Stimulated activated CD4-positive, alpha-beta T cell treated with anti-CD3 and anti-CD28 coated beads, Interleukin-15, amount 100 ng/mL, for 24 hours (primary cell): ENCODE results near the gene FGF21.
A peak's percentile ranks its signal among the peaks of the same experiment; 100 is the strongest.

ENCODE experiments used
- DNase-seq: peaks from one replicate; pipeline ENCODE4 v3.0.0-alpha.2; 2020

The FGF21 gene

DNA sequence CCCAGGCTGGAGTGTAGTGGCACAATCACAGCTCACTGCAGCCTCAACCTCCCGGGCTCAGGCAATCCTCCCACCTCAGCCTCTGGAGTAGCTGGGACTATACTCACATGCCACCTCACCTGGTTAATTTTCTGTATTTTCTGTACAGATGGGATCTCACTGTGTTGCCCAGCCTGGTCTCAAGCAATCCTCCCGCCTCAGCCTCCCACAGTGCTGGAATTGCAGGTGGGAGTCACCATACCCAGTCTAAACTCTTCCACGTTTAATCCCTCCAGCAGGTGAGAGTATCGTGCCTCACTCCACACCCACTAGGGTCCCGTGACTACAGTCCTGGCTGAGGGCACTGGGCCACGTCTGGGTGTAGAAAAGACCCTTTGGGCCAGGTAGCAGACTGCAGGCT lies 39.0 kb downstream of the FGF21 start:
- DNase-seq: no peak

DNA sequence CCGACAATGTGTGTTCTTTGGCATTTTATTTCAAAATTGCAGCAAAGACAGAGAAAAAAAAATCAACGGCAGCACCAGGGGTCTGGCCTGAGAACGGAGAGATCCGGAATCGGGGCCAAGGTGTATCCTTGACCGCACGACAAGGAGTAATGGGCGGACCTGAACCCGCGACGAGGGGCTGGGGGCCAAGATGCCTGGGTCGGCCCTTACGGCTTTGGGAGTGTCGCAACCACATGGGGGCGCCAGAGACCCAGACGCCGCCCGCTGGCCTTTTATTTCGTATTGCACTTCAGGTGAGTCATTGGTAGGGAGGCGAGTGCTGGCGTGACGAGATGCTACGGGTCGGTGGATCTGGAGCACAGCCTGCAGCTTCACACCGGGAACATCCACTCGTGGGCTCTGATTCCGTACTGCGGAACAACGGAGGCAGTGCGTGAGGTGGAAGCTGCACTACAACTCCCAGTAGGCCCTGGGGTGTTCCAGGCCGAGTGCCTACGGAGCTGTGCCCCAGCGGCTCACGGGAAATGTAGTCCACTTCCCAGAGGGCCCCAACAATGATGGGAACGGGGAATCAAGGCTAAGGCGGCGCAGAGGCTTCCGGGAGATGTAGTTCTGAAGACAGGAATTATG lies 39.8 kb downstream of the FGF21 start:
- peak; percentile 88 for DNase-seq

DNA sequence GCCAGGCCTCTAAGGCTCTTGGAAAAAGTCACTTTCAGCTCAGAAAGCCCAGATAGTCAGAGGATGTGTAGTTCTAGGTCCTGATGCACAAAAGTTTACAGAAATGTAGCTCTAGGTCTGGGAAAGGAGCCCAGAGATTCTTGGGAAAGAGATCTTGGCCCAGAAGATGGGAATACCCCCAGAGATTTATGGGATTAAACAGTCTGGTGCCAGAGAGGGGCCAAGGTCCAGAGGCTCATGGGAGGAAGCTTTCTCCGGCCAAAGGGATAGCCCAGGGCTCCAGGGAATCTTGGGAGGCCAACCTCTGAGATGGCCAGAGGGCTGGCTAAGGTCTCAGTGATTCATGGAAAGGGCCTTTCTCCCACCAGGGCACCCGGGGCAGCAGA lies 40.4 kb downstream of the FGF21 start:
- DNase-seq: no peak

DNA sequence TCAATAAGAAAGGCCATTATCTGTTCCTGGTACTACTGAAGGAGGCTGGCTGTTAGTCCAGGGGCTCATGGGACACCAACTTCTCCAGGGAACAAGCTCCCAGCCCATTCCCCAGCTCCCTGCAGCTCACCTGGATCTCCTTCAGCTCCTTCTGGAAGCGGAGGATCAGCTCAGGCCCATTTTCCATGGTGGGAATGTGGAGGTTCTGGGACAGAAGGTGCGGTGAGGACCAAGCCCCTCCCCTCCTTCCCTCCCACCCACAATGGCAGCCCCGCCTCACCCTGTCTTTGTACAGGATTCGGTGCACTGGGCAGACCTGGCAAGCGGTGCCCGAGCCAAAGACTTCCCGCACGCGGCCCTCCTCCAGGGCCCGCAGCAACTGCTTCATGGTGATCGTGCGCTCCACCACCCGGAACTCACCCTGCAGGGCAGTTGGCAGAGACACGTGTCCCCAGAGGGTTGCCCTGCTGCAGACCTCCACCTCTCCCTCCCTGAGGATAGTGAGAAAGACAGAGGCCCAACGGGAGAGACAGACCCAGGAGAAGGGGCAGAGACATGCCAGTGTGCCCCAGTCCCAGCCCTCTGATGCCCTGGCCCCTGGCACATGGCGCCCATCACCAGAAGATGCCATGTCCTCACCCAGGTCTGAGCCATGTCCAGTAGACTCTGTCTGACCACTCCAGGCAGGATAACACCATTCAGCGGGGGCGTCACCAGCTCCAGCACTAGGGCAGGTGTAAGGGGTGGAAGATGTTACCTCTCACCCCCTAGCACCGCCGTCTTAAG lies 41.2 kb downstream of the FGF21 start:
- no peak for DNase-seq

DNA sequence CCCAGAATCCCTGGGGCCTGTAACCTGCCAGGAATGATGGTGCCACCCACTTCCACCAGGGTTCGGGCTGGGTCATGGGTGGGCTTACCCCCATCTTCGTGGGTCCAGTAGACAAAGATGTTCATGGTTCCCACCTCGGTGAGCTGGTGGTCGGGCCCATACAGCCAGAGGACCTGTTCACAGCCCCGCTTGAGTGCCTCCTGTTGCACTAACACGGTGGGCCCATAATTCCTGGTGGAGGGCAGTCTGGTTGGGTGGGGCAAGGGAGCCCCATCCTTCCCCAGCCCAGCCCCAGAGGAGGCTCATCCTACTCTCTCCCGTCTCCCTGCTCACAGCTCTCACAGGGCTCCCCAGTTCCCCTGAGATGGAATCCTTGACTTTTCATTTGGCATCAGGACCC lies 41.8 kb downstream of the FGF21 start:
- no peak for DNase-seq

DNA sequence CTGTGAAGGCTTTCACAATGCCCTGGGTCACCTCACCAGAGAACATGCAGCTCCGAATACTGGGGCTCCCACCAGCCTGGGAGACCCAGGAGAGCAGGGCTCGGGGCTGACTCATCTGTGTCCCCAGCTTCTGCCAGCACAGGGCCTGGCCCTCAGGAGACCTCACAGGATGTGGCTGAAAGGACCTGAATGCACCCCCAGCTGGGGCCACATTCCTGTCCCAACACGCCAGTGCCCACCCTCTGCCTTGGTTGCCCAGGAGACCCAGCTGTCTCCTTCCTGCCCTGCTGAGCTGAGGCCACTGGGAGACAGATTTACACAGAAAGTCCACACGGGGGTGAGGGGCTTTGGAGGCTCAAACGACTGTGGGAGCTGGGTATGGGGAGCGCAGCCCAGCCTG lies 43.6 kb downstream of the FGF21 start:
- no peak for DNase-seq

DNA sequence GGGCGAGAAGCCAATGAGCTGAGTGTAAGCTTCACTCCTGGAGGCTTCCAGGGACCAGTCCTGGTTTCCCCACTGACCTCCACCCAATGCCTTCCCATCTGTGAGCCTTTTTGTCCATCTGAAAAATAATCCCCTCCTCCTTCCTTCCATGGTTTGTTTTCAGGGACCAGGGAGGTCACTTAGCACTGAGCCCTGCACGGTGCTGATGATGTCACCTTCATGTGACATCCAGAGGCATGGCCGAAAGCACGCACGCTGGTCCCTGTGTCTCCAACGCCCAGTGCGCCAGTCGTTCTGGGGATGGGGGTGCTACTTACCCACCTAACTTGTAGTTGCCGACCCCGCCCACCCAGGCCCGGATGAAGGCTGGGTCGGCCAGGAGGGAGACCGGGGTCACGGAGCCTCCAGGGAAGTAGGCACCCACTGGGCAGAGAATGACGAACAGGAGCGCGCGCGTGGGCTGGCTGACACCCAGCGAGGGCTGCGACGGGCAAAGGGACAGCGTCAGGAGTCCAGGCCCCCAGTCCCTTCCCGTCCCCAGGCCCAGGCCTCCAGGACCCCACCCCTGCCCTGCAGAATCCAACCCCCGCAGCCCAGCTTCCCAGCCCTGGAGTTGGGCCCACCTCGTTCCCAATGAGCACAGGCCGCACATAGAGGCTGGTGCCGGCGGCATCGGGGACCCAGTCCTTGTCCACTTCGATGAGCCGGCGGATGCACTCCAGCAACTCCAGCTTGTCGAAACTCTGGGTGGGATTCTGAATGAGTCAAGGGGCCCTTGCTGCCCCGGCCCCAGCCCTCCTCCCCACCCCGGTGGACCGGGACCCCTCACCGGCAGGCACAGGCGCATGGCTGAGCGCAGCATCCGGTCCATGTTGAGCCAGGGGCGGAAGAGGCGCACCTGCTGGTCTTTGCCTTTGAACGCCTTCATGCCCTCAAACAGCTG lies 44.3 kb downstream of the FGF21 start:
- DNase-seq: no peak

DNA sequence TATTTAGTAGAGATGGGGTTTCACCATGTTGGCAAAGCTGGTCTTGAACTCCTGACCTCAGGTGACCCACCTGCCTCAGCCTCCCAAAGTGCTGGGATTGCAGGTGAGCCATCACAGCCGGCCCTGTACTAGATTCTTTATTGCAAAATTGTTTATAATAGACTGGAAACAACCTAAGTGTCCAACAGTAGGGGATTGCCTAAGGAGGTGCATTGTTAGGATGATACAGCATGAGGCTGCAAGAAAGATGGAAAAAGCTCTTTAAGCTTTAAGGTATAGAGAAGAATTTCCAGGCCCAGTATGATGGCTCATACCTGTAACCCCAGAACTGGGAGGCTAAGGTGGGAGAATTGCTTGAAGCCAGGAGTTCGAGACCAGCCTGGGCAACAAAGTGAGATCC lies 47.3 kb downstream of the FGF21 start:
- no peak for DNase-seq

DNA sequence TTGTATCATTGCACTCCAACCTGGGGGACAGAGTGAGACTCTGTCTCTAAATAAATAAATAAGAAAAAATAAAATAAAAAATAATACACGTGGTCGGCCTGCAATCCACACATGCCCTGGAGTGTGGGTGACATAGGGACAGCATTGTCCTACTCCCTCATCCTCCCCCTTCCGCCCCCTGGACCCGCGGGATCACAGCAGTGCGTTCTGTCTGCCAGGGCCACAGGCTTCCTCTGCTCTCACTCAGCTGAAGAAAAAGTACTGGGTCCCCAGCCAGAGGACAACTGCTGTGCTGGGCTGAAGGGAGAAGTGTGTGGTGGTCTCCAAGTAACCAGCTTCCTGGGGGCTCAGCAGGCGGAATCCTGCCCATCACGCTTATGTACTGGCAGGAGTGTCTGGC lies 49.2 kb downstream of the FGF21 start:
- DNase-seq: no peak

DNA sequence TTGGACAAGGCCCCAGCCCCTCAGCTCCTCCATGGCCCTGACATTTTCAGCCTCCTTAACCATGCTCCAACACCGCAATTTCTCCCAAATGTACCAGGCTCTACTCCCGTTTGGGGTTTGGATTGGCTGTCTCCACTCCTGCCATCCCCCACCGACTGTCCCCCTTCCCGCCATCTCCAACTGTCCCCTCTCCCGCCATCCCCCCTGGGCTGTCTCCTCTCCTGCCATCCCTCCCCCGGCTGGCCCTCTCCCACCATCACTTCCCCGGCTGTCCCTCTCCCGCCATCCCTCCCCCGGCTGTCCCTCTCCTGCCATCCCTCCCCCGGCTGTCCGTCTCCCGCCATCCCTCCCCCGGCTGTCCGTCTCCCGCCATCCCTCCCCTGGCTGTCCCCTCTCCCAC lies 50.1 kb downstream of the FGF21 start:
- DNase-seq: no peak

DNA sequence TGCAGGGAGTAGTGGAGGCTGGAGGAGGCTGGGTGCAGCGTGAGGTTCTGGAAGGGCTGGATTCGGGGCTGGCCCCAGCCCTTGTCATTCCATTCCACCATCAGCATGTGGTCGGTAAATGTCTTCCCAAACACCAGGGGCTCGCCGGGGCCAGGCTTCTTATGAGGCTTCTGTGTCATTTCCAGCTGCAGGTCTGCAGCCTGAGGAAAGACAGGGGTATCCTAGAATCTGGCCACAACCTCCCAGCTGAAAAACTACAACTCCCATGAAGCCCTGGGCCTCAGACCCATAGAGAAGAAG lies 51.1 kb downstream of the FGF21 start:
- DNase-seq: no peak

DNA sequence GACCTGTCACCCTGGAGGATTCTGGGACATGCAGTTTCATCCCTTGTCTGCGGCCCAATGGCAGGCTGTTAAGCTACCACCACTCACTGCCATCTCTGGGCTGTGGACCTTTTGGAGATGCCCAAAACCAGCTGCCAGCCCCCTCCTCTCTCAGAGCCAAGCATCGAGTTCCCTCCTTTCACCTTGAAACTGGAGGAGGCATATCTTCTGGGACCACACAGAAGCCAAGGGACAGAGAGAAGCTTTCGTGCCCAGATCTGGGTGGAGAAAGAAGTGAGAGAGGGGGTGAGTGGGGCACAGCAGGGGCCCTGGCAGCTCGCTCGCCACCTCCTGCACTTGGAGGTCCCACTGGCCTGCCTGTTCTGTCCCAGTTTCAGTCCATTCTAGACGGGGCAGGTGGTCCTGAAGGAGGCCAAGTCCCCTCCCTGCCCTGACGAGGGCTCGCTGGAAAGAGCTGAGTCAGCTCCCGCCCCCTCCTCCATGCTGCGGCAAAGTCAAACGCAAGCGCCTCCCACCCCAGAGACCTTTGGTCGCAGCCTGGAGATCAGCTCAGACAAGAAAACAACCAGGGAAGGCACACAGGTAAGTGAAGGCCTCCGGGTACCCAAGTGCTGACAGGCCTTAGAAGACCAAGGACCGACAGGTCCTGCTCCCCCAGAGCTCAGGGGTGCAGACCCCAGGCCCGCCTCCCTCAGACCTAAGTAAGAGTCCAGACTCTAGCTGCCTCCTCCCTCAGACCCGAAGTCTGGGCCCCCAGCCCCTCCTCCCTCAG lies 51.7 kb downstream of the FGF21 start:
- peak; percentile 49 for DNase-seq

DNA sequence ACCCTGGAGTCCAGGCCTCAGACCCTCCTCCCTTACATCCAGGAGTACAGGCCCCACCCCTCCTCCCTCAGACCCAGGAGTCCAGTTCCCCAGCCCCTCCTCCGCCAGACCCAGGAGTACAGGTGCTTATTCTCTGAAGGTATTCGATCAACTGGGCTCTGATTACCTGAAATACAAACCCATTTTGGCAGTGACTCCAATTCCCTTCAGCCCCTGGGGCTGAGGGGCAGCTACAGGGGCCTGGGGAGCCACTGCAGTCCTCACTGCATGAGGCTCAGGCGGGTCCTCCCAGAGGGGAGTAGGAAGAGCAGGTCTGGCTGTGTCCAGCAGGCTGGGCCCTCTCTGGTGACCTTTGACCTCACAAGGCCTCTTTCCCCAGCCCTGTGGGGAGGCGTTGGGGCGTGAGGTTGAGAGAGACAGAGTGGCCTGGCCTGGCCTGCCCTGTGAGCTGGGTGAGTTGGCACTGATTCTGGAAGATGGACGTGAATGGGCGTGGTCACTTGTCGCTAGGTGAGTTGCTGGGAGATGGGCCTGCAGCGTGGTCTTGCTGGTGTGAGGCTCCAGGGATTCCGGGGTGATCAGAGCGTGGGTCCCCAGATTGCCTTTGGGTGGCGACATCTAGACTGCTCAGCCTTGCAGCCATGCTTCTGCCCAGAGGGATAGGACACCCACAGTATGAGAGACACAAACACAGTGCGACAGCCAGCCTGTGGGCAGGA lies 52.4 kb downstream of the FGF21 start:
- DNase-seq: no peak
